ENCODE results near the gene ENTPD5.
"Not testable (repeated sequence)": the region's sequence is repeated elsewhere in the genome, so short reads cannot be mapped to it uniquely, and the experiment has no call there.

The ENTPD5 gene

GRCh38 chr14:74008843-74009499 is 10.1 kb downstream of the ENTPD5 start:
- TF ChIP-seq EZH2phosphoT487 (IDR thresholded peaks at IDR 0.05; ENCODE audit: borderline replicate concordance) (no peak), CTCF (conservative IDR thresholded peaks at IDR 0.05; ENCODE audit: low read length) (no peak)
- Histone ChIP-seq H3K27me3 (ENCODE audit: insufficient read depth, low read length, poor library complexity, severe bottlenecking) (no peaks in the 10 kb centered on the region), H3K9me3 (ENCODE audit: insufficient read depth, low read depth, low read length) (no peaks in the 10 kb centered on the region), H4K20me1 (ENCODE audit: insufficient read depth, low read length, poor library complexity, severe bottlenecking) (no peaks in the 10 kb centered on the region), H3K4me2 (ENCODE audit: low read depth, low read length, poor library complexity, severe bottlenecking) (no peak overlapping the region), H3K9me2 (replicated peaks; ENCODE audit: low read depth, low read length) (no peaks in the 10 kb centered on the region), H3K36me3 (ENCODE audit: insufficient read depth, low read length) (no peaks in the 10 kb centered on the region), H2AFZ (ENCODE audit: low read length) (no peak overlapping the region), H3K9ac (ENCODE audit: low read depth, low read length, poor library complexity, severe bottlenecking) (no peak overlapping the region), H3K4me1 (ENCODE audit: insufficient read depth, low read length, poor library complexity, severe bottlenecking) (no peaks in the 10 kb centered on the region), H3F3A (ENCODE audit: low read depth) (no peaks in the 10 kb centered on the region), H3K79me2 (ENCODE audit: insufficient read depth, low read length) (no peaks in the 10 kb centered on the region), H3K4me3 (ENCODE audit: low read length, poor library complexity, severe bottlenecking) (no peak overlapping the region)

GRCh38 chr14:74005664-74006063 is 13.4 kb downstream of the ENTPD5 start:
- H3K4me2 ChIP-seq (ENCODE audit: low read depth, low read length, poor library complexity, severe bottlenecking); H3K79me2 ChIP-seq (ENCODE audit: insufficient read depth, low read length); H3K9ac ChIP-seq (ENCODE audit: low read depth, low read length, poor library complexity, severe bottlenecking); H3K27me3 ChIP-seq (ENCODE audit: insufficient read depth, low read length, poor library complexity, severe bottlenecking); H4K20me1 ChIP-seq (ENCODE audit: insufficient read depth, low read length, poor library complexity, severe bottlenecking); H3F3A ChIP-seq (ENCODE audit: low read depth); H3K36me3 ChIP-seq (ENCODE audit: insufficient read depth, low read length); H3K9me2 ChIP-seq (replicated peaks; ENCODE audit: low read depth, low read length); H3K4me3 ChIP-seq (ENCODE audit: low read length, poor library complexity, severe bottlenecking); H2AFZ ChIP-seq (ENCODE audit: low read length); H3K4me1 ChIP-seq (ENCODE audit: insufficient read depth, low read length, poor library complexity, severe bottlenecking); H3K9me3 ChIP-seq (ENCODE audit: insufficient read depth, low read depth, low read length): not testable (repeated sequence)

- Histone ChIP-seq H3K27me3 (ENCODE audit: insufficient read depth, low read length, poor library complexity, severe bottlenecking) (no peaks in the 10 kb centered on the region), H3K4me3 (ENCODE audit: low read length, poor library complexity, severe bottlenecking) (no peak overlapping the region), H2AFZ (ENCODE audit: low read length) (no peak overlapping the region), H3K9me3 (ENCODE audit: insufficient read depth, low read depth, low read length) (no peaks in the 10 kb centered on the region), H3K79me2 (ENCODE audit: insufficient read depth, low read length) (no peaks in the 10 kb centered on the region), H3K9ac (ENCODE audit: low read depth, low read length, poor library complexity, severe bottlenecking) (no peak overlapping the region), H3K36me3 (ENCODE audit: insufficient read depth, low read length) (no peaks in the 10 kb centered on the region), H3K4me1 (ENCODE audit: insufficient read depth, low read length, poor library complexity, severe bottlenecking) (no peaks in the 10 kb centered on the region), H3F3A (ENCODE audit: low read depth) (no peaks in the 10 kb centered on the region), H3K9me2 (replicated peaks; ENCODE audit: low read depth, low read length) (no peaks in the 10 kb centered on the region), H3K4me2 (ENCODE audit: low read depth, low read length, poor library complexity, severe bottlenecking) (no peak overlapping the region), H4K20me1 (ENCODE audit: insufficient read depth, low read length, poor library complexity, severe bottlenecking) (no peaks in the 10 kb centered on the region)
- no peak for TF ChIP-seq CTCF (conservative IDR thresholded peaks at IDR 0.05; ENCODE audit: low read length)
- TF ChIP-seq EZH2phosphoT487 (IDR thresholded peaks at IDR 0.05; ENCODE audit: borderline replicate concordance), result no peak
These were observed 20.4 kb downstream of the ENTPD5 start for GRCh38 chr14:73998726-73999125.

GRCh38 chr14:73997944-73998447 is 21.1 kb downstream of the ENTPD5 start:
- H3K9me3 ChIP-seq (ENCODE audit: insufficient read depth, low read depth, low read length), result no peaks in the 10 kb centered on the region
- H3K9ac ChIP-seq (ENCODE audit: low read depth, low read length, poor library complexity, severe bottlenecking), result no peak overlapping the region
- H2AFZ ChIP-seq (ENCODE audit: low read length), result no peak overlapping the region
- H3K4me3 ChIP-seq (ENCODE audit: low read length, poor library complexity, severe bottlenecking), result no peak overlapping the region
- no peaks in the 10 kb centered on the region for H4K20me1 ChIP-seq (ENCODE audit: insufficient read depth, low read length, poor library complexity, severe bottlenecking)
- no peaks in the 10 kb centered on the region for H3K9me2 ChIP-seq (replicated peaks; ENCODE audit: low read depth, low read length)
- H3F3A ChIP-seq (ENCODE audit: low read depth), result no peaks in the 10 kb centered on the region
- H3K36me3 ChIP-seq (ENCODE audit: insufficient read depth, low read length), result no peaks in the 10 kb centered on the region
- no peaks in the 10 kb centered on the region for H3K79me2 ChIP-seq (ENCODE audit: insufficient read depth, low read length)
- no peaks in the 10 kb centered on the region for H3K4me1 ChIP-seq (ENCODE audit: insufficient read depth, low read length, poor library complexity, severe bottlenecking)
- no peaks in the 10 kb centered on the region for H3K27me3 ChIP-seq (ENCODE audit: insufficient read depth, low read length, poor library complexity, severe bottlenecking)
- no peak overlapping the region for H3K4me2 ChIP-seq (ENCODE audit: low read depth, low read length, poor library complexity, severe bottlenecking)
- no peak for TF ChIP-seq EZH2phosphoT487 (IDR thresholded peaks at IDR 0.05; ENCODE audit: borderline replicate concordance)
- no peak for TF ChIP-seq CTCF (conservative IDR thresholded peaks at IDR 0.05; ENCODE audit: low read length)
